ENCODE data around the gene PSMB5. TPM values are rescaled to one million over a fixed set of nuclear protein-coding genes. Genes with fewer than 3 reads are reported as not detected.
A peak's percentile ranks its signal among the peaks of the same experiment; 100 is the strongest.

Gene PSMB5
- total and polyA plus RNA-seq, 2 of the 13 experiments (the other 11 are each of a cell fraction or from before 2014, with no cell fraction given), result 705 to 871 TPM

DNA sequence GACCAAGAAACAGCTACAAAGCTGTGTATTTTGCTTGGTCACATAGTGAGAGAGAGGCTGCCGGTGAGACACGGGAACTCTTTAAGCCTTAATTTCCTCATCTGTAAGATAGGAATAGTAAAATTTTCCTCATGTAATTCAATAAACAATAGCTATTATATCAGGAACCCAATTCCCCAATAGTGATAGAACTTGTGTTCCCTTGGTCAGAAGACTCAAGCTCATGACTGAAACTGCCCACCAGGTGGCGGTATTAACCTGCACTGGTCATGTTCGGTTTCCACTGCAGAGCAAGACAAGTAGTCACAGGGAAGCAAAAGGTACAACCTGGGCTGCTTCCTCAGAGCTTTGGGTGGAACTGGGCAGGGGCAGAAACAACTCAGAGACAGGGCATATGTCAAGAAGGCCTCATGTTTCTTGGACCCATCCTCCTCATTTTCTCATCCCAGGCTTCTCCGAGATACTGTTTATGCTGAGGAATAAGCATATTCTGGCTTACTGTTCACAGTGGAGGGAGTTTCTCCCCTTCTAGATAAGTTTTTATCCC, 48.1 kb downstream of the PSMB5 start (continued):
- TF ChIP-seq, protein P1, sequence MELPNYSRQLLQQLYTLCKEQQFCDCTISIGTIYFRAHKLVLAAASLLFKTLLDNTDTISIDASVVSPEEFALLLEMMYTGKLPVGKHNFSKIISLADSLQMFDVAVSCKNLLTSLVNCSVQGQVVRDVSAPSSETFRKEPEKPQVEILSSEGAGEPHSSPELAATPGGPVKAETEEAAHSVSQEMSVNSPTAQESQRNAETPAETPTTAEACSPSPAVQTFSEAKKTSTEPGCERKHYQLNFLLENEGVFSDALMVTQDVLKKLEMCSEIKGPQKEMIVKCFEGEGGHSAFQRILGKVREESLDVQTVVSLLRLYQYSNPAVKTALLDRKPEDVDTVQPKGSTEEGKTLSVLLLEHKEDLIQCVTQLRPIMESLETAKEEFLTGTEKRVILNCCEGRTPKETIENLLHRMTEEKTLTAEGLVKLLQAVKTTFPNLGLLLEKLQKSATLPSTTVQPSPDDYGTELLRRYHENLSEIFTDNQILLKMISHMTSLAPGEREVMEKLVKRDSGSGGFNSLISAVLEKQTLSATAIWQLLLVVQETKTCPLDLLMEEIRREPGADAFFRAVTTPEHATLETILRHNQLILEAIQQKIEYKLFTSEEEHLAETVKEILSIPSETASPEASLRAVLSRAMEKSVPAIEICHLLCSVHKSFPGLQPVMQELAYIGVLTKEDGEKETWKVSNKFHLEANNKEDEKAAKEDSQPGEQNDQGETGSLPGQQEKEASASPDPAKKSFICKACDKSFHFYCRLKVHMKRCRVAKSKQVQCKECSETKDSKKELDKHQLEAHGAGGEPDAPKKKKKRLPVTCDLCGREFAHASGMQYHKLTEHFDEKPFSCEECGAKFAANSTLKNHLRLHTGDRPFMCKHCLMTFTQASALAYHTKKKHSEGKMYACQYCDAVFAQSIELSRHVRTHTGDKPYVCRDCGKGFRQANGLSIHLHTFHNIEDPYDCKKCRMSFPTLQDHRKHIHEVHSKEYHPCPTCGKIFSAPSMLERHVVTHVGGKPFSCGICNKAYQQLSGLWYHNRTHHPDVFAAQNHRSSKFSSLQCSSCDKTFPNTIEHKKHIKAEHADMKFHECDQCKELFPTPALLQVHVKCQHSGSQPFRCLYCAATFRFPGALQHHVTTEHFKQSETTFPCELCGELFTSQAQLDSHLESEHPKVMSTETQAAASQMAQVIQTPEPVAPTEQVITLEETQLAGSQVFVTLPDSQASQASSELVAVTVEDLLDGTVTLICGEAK (IDR thresholded peaks at IDR 0.05), result no peak
- TF ChIP-seq, protein P1 (CRISPR knock-in tag; IDR thresholded peaks at IDR 0.05), result no peak
- TF ChIP-seq, protein P2, sequence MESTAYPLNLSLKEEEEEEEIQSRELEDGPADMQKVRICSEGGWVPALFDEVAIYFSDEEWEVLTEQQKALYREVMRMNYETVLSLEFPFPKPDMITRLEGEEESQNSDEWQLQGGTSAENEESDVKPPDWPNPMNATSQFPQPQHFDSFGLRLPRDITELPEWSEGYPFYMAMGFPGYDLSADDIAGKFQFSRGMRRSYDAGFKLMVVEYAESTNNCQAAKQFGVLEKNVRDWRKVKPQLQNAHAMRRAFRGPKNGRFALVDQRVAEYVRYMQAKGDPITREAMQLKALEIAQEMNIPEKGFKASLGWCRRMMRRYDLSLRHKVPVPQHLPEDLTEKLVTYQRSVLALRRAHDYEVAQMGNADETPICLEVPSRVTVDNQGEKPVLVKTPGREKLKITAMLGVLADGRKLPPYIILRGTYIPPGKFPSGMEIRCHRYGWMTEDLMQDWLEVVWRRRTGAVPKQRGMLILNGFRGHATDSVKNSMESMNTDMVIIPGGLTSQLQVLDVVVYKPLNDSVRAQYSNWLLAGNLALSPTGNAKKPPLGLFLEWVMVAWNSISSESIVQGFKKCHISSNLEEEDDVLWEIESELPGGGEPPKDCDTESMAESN (CRISPR knock-in tag; conservative IDR thresholded peaks at IDR 0.05), result 0 out of 2 replicates have a peak, but pooled peaks have one; percentile 57
- TF ChIP-seq POLR2AphosphoS2 (IDR thresholded peaks at IDR 0.05; ENCODE audit: low read depth, low read length) (no peak), KDM1A (CRISPR knock-in tag; IDR thresholded peaks at IDR 0.05) (no peak), SRY (CRISPR knock-in tag; IDR thresholded peaks at IDR 0.05) (no peak), MBD4 (IDR thresholded peaks at IDR 0.05; ENCODE audit: borderline replicate concordance, low read length) (no peak), STAG1 (CRISPR knock-in tag; IDR thresholded peaks at IDR 0.05) (peak; percentile 98)
- TF ChIP-seq, protein P3, sequence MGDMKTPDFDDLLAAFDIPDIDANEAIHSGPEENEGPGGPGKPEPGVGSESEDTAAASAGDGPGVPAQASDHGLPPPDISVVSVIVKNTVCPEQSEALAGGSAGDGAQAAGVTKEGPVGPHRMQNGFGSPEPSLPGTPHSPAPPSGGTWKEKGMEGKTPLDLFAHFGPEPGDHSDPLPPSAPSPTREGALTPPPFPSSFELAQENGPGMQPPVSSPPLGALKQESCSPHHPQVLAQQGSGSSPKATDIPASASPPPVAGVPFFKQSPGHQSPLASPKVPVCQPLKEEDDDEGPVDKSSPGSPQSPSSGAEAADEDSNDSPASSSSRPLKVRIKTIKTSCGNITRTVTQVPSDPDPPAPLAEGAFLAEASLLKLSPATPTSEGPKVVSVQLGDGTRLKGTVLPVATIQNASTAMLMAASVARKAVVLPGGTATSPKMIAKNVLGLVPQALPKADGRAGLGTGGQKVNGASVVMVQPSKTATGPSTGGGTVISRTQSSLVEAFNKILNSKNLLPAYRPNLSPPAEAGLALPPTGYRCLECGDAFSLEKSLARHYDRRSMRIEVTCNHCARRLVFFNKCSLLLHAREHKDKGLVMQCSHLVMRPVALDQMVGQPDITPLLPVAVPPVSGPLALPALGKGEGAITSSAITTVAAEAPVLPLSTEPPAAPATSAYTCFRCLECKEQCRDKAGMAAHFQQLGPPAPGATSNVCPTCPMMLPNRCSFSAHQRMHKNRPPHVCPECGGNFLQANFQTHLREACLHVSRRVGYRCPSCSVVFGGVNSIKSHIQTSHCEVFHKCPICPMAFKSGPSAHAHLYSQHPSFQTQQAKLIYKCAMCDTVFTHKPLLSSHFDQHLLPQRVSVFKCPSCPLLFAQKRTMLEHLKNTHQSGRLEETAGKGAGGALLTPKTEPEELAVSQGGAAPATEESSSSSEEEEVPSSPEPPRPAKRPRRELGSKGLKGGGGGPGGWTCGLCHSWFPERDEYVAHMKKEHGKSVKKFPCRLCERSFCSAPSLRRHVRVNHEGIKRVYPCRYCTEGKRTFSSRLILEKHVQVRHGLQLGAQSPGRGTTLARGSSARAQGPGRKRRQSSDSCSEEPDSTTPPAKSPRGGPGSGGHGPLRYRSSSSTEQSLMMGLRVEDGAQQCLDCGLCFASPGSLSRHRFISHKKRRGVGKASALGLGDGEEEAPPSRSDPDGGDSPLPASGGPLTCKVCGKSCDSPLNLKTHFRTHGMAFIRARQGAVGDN (CRISPR knock-in tag; IDR thresholded peaks at IDR 0.05), result no peak
- TF ChIP-seq, protein P4, sequence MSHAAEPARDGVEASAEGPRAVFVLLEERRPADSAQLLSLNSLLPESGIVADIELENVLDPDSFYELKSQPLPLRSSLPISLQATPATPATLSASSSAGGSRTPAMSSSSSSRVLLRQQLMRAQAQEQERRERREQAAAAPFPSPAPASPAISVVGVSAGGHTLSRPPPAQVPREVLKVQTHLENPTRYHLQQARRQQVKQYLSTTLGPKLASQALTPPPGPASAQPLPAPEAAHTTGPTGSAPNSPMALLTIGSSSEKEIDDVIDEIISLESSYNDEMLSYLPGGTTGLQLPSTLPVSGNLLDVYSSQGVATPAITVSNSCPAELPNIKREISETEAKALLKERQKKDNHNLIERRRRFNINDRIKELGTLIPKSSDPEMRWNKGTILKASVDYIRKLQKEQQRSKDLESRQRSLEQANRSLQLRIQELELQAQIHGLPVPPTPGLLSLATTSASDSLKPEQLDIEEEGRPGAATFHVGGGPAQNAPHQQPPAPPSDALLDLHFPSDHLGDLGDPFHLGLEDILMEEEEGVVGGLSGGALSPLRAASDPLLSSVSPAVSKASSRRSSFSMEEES (CRISPR knock-in tag; IDR thresholded peaks at IDR 0.05), result no peak
- TF ChIP-seq, protein P5, sequence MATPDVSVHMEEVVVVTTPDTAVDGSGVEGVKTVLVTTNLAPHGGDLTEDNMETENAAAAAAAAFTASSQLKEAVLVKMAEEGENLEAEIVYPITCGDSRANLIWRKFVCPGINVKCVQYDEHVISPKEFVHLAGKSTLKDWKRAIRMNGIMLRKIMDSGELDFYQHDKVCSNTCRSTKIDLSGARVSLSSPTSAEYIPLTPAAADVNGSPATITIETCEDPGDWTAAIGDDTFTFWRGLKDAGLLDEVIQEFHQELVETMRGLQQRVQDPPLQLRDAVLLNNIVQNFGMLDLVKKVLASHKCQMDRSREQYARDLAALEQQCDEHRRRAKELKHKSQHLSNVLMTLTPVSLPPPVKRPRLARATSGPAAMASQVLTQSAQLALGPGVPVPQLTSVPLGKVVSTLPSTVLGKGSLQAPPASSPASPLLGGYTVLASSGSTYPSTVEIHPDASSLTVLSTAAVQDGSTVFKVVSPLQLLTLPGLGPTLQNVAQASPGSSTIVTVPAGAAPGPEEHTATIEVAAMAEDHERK (CRISPR knock-in tag; IDR thresholded peaks at IDR 0.05; ENCODE audit: low read depth), result no peak
